ENCODE measurements around the gene APOBEC3H.
A peak's percentile ranks its signal among the peaks of the same experiment; 100 is the strongest.

The APOBEC3H gene

DNA sequence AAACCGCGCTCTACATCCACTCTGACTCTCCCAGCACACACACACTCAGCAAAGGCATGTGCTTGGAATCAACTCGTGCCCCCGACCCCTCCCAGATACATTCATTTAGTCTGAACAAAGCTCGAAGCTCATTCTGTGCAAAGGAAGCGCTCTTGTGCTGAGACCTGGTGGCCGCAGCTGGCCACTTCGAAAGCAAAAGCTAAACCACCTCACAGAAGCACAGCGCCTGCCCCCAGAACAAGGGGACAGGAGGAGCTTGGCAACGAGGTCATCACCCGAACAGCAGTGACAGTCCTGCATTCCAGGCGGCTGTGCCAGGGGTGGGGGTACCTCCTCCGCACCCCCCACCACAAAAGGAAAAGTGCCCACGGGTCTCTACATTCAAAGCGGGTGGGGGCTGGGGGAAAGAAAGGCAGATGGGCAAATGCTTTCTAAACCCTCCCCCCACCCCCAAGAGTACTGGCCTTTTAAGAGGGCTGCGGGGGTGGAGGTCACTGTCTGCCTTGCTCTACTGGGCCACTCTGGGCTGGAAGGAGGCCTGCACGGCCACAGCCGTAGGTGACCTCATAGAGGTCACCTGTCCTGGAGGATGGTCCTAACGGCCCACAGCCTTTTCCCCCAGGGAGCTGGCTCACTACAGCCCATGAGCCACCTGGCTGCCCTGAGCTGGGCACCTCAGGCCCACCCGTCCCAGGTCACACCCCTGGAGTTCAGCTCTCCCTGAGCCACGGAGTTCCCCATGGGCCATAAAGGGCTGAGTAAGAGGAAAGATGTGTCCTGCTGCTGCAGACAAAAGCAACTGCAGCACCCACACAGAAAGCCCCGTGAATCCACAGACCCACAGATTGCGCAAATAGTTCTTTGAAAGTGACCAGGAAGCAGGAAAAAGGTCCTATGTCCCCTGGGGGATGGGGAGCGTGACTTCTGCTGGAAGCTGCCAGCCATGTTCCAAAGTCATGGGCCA is 34.1 kb downstream of the APOBEC3H start:
- Histone ChIP-seq H3K4me3 (ENCODE audit: low read length) (no peak overlapping the region), H2AK5ac (ENCODE audit: low read length) (no peak overlapping the region), H4K8ac (ENCODE audit: low read depth, low read length) (no peak overlapping the region), H3K36me3 (ENCODE audit: control insufficient read depth, insufficient read depth, low read length) (no peaks in the 10 kb centered on the region), H3K79me2 (ENCODE audit: control insufficient read depth, insufficient read depth, low read length) (no peaks in the 10 kb centered on the region), H3K18ac (ENCODE audit: low read length) (no peak overlapping the region), H3K27ac (ENCODE audit: low read depth, low read length) (no peak overlapping the region), H2BK120ac (ENCODE audit: low read depth, low read length) (no peak overlapping the region), H3K56ac (ENCODE audit: low read length) (peak overlapping the region; percentile 64), H3K27me3 (ENCODE audit: insufficient read depth, low read length, poor library complexity) (no peaks in the 10 kb centered on the region), H3K9ac (ENCODE audit: low read length) (peak overlapping the region; percentile 47), H3K4ac (ENCODE audit: low read depth, low read length) (no peak overlapping the region), H2BK5ac (ENCODE audit: low read length) (no peak overlapping the region), H3K4me2 (ENCODE audit: low read length) (no peak overlapping the region), H3K79me1 (ENCODE audit: low read length) (no peaks in the 10 kb centered on the region), H3K23ac (ENCODE audit: low read length) (no peak overlapping the region), H4K5ac (ENCODE audit: low read length) (no peak overlapping the region), H3K4me1 (ENCODE audit: control insufficient read depth, low read depth, low read length) (peaks cover 8% of the 10 kb centered on the region), H2BK15ac (replicated peaks; ENCODE audit: low read depth) (no peak overlapping the region)
- WGBS (ENCODE audit: extremely low coverage, insufficient coverage, low lambda C conversion rate): 100% methylated on average over 2 of the region's 24 CpGs
- DNase-seq: no peak

DNA sequence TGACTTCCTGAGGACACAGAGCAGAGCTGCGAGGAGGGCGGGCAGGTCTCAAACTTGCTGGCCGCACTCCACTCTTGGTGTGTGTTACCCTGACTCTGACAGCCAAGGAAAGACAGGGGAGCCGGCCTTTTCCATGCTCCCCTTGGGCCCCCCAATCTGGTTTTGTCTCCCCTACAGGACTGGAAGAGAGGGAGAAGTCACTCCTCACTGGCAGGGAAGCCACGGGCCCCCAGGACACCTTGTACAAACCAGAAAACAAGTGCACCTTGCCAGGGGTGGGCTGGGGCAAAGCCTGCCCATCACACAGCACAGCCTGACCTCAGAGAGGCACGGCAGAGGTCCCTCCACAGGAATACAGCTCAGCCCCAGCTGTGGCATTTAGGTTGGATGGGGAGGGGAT is 35.2 kb downstream of the APOBEC3H start:
- no peak for DNase-seq
- H3K9ac ChIP-seq (ENCODE audit: low read length): no peak overlapping the region
- H3K56ac ChIP-seq (ENCODE audit: low read length): no peak overlapping the region
- H2BK15ac ChIP-seq (replicated peaks; ENCODE audit: low read depth): no peak overlapping the region
- peaks cover 8% of the 10 kb centered on the region for H3K4me1 ChIP-seq (ENCODE audit: control insufficient read depth, low read depth, low read length)
- no peak overlapping the region for H3K4me2 ChIP-seq (ENCODE audit: low read length)
- H3K4me3 ChIP-seq (ENCODE audit: low read length): no peak overlapping the region
- no CpG with 5 or more reads among the region's 6 CpGs for WGBS (ENCODE audit: extremely low coverage, insufficient coverage, low lambda C conversion rate)
- no peak overlapping the region for H3K18ac ChIP-seq (ENCODE audit: low read length)
- no peak overlapping the region for H4K5ac ChIP-seq (ENCODE audit: low read length)
- no peak overlapping the region for H3K27ac ChIP-seq (ENCODE audit: low read depth, low read length)
- H3K79me1 ChIP-seq (ENCODE audit: low read length): no peaks in the 10 kb centered on the region
- no peaks in the 10 kb centered on the region for H3K27me3 ChIP-seq (ENCODE audit: insufficient read depth, low read length, poor library complexity)
- no peak overlapping the region for H2BK5ac ChIP-seq (ENCODE audit: low read length)
- no peaks in the 10 kb centered on the region for H3K79me2 ChIP-seq (ENCODE audit: control insufficient read depth, insufficient read depth, low read length)
- H2AK5ac ChIP-seq (ENCODE audit: low read length): no peak overlapping the region
- no peak overlapping the region for H2BK120ac ChIP-seq (ENCODE audit: low read depth, low read length)
- H3K36me3 ChIP-seq (ENCODE audit: control insufficient read depth, insufficient read depth, low read length): no peaks in the 10 kb centered on the region
- no peak overlapping the region for H3K23ac ChIP-seq (ENCODE audit: low read length)
- H4K8ac ChIP-seq (ENCODE audit: low read depth, low read length): no peak overlapping the region
- H3K4ac ChIP-seq (ENCODE audit: low read depth, low read length): no peak overlapping the region

DNA sequence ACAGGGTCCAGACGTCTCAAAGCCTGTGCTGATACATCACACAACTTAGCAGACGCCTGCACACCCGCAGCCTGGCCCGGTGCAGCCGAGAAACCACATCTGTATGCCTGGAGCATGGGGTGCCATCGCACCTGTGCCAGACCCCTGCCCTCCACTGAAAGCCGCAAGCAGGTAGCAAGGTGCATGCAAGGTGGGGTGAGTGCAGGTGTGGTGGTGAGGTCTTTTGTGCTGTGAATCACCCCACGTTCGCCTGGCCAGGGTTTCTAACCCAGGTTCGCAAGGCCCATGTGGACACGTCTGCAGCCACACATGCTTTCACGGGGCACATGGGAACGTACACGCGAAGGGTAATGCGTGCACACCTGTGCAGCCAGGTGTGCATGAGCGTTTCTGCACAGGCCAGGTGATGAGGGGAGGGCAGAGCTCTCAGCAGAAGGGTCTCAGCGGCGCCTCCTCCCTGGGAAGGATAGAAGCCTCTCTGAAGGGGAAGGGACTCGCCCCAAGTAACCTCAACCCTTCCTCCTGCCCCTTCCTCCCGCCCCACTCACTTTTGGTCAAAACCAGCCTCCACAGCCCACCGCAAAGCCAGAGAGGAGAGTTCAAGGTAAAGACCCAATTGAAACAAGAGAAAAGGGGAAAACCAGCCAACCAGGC is 36.0 kb downstream of the APOBEC3H start:
- no CpG with 5 or more reads among the region's 22 CpGs for WGBS (ENCODE audit: extremely low coverage, insufficient coverage, low lambda C conversion rate)
- no peak overlapping the region for H3K4me2 ChIP-seq (ENCODE audit: low read length)
- H3K23ac ChIP-seq (ENCODE audit: low read length): no peak overlapping the region

DNA sequence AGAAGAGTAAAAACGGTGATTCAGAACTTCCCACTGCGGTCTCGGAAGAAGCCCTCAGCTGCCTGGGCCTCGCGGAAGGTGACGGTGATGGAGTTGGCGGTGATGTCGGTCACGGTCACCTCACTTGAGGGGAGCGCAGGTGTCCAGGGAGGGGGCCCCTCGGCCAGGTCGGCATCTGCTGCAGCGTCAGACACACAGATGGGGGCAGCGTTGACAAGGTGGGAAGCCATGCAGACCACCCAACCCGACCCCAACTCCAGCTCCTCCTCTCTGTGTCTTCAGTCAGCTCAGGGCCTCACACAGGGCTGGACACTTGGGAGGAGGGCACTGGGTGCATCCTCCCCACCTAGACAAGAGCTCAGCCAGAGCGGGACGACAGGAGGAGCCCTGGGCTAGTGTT is 36.8 kb downstream of the APOBEC3H start:
- Histone ChIP-seq H3K4me1 (ENCODE audit: control insufficient read depth, low read depth, low read length) (peaks cover 8% of the 10 kb centered on the region), H3K56ac (ENCODE audit: low read length) (no peak overlapping the region), H3K4me3 (ENCODE audit: low read length) (no peak overlapping the region), H2BK120ac (ENCODE audit: low read depth, low read length) (no peak overlapping the region), H3K27me3 (ENCODE audit: insufficient read depth, low read length, poor library complexity) (no peaks in the 10 kb centered on the region), H3K23ac (ENCODE audit: low read length) (no peak overlapping the region), H3K9ac (ENCODE audit: low read length) (no peak overlapping the region), H3K79me1 (ENCODE audit: low read length) (no peaks in the 10 kb centered on the region), H3K4me2 (ENCODE audit: low read length) (no peak overlapping the region), H4K8ac (ENCODE audit: low read depth, low read length) (no peak overlapping the region), H3K36me3 (ENCODE audit: control insufficient read depth, insufficient read depth, low read length) (no peaks in the 10 kb centered on the region), H2AK5ac (ENCODE audit: low read length) (no peak overlapping the region), H2BK15ac (replicated peaks; ENCODE audit: low read depth) (no peak overlapping the region), H3K79me2 (ENCODE audit: control insufficient read depth, insufficient read depth, low read length) (no peaks in the 10 kb centered on the region), H2BK5ac (ENCODE audit: low read length) (no peak overlapping the region), H4K5ac (ENCODE audit: low read length) (no peak overlapping the region), H3K27ac (ENCODE audit: low read depth, low read length) (no peak overlapping the region), H3K18ac (ENCODE audit: low read length) (no peak overlapping the region), H3K4ac (ENCODE audit: low read depth, low read length) (no peak overlapping the region)
- no CpG with 5 or more reads among the region's 17 CpGs for WGBS (ENCODE audit: extremely low coverage, insufficient coverage, low lambda C conversion rate)
- no peak for DNase-seq

More for the DNA sequence above, 36.0 kb downstream of the APOBEC3H start:
- Histone ChIP-seq H3K9ac (ENCODE audit: low read length) (no peak overlapping the region), H3K4me1 (ENCODE audit: control insufficient read depth, low read depth, low read length) (peaks cover 8% of the 10 kb centered on the region), H4K8ac (ENCODE audit: low read depth, low read length) (no peak overlapping the region), H3K27ac (ENCODE audit: low read depth, low read length) (no peak overlapping the region), H3K27me3 (ENCODE audit: insufficient read depth, low read length, poor library complexity) (no peaks in the 10 kb centered on the region), H2AK5ac (ENCODE audit: low read length) (no peak overlapping the region), H2BK15ac (replicated peaks; ENCODE audit: low read depth) (no peak overlapping the region), H4K5ac (ENCODE audit: low read length) (no peak overlapping the region), H3K4me3 (ENCODE audit: low read length) (no peak overlapping the region), H3K56ac (ENCODE audit: low read length) (no peak overlapping the region), H3K79me2 (ENCODE audit: control insufficient read depth, insufficient read depth, low read length) (no peaks in the 10 kb centered on the region), H3K79me1 (ENCODE audit: low read length) (no peaks in the 10 kb centered on the region), H3K36me3 (ENCODE audit: control insufficient read depth, insufficient read depth, low read length) (no peaks in the 10 kb centered on the region), H2BK120ac (ENCODE audit: low read depth, low read length) (no peak overlapping the region), H2BK5ac (ENCODE audit: low read length) (no peak overlapping the region), H3K4ac (ENCODE audit: low read depth, low read length) (no peak overlapping the region), H3K18ac (ENCODE audit: low read length) (no peak overlapping the region)
- no peak for DNase-seq

DNA sequence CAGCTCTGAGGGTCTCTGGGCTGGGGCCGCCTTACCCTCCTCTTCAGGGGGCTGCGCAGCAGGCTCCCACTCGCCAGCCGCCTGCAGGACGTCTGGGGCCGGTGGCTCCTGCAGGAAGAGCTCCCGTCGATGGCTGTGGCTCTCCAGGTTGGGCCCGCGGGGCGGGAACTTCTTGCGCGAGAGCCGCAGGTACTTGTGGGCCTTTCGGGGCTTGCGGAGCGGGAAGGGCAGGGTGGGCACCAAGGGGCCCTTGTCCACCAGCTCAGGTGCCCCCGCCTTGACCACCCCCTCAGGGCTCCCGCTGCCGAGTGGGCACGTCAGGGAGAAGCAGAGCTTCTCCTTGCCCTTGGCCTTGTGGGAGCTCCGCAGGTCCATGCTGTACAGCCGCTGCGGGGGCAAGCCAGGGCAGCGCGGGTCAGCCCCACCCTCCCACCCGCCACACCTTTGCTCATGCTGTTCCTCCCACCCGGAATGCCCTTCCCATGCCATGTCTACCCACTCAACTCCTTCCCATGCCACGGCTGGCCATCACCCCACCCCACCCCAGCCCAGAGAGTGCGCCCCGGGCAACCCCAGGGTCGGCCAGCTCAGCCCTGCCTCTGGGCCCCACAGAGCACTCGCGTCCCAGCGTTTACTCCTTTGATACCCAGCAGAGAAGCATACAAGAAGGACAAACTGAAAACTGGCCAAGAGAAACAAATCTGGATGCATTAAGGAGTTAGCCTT is 37.5 kb downstream of the APOBEC3H start:
- Histone ChIP-seq H3K79me2 (ENCODE audit: control insufficient read depth, insufficient read depth, low read length) (no peaks in the 10 kb centered on the region), H4K8ac (ENCODE audit: low read depth, low read length) (no peak overlapping the region), H3K36me3 (ENCODE audit: control insufficient read depth, insufficient read depth, low read length) (no peaks in the 10 kb centered on the region), H3K18ac (ENCODE audit: low read length) (no peak overlapping the region), H3K4me3 (ENCODE audit: low read length) (no peak overlapping the region), H3K79me1 (ENCODE audit: low read length) (no peaks in the 10 kb centered on the region), H3K27me3 (ENCODE audit: insufficient read depth, low read length, poor library complexity) (no peaks in the 10 kb centered on the region), H2BK120ac (ENCODE audit: low read depth, low read length) (no peak overlapping the region), H3K4me1 (ENCODE audit: control insufficient read depth, low read depth, low read length) (peaks cover 8% of the 10 kb centered on the region), H3K4ac (ENCODE audit: low read depth, low read length) (no peak overlapping the region), H4K5ac (ENCODE audit: low read length) (no peak overlapping the region), H3K27ac (ENCODE audit: low read depth, low read length) (no peak overlapping the region), H2BK5ac (ENCODE audit: low read length) (no peak overlapping the region), H3K9ac (ENCODE audit: low read length) (no peak overlapping the region), H2BK15ac (replicated peaks; ENCODE audit: low read depth) (no peak overlapping the region), H2AK5ac (ENCODE audit: low read length) (no peak overlapping the region), H3K4me2 (ENCODE audit: low read length) (no peak overlapping the region), H3K56ac (ENCODE audit: low read length) (peak overlapping the region; percentile 22), H3K23ac (ENCODE audit: low read length) (no peak overlapping the region)
- WGBS (ENCODE audit: extremely low coverage, insufficient coverage, low lambda C conversion rate): no CpG with 5 or more reads among the region's 35 CpGs
- no peak for DNase-seq

All from mesendoderm (in vitro differentiated cells).